ENCODE measurements around the gene RAB7A. TPM values are rescaled to one million over a fixed set of nuclear protein-coding genes. Genes with fewer than 3 reads are reported as not detected.

The RAB7A gene
- total and polyA plus RNA-seq, 2 of the 13 experiments (the other 11 are each of a cell fraction or from before 2014, with no cell fraction given) = 26.5 to 182 TPM

GRCh38 chr3:128680603-128681368, 45.2 kb upstream of the RAB7A start (continued):
- TF ChIP-seq IRX3 (CRISPR knock-in tag; IDR thresholded peaks at IDR 0.05; ENCODE audit: borderline replicate concordance, low read depth) (0 out of 2 replicates have a peak, but pooled peaks have one; percentile 40), HBP1 (CRISPR knock-in tag; IDR thresholded peaks at IDR 0.05; ENCODE audit: low read depth) (peak; percentile 66; the same call in 1 of the 2 replicates), ZNF260 (CRISPR knock-in tag; IDR thresholded peaks at IDR 0.05; ENCODE audit: borderline replicate concordance, low read depth) (no peak), KLF13 (CRISPR knock-in tag; IDR thresholded peaks at IDR 0.05) (0 out of 2 replicates have a peak, but pooled peaks have one; percentile 59), ZNF362 (CRISPR knock-in tag; IDR thresholded peaks at IDR 0.05; ENCODE audit: borderline replicate concordance) (peak; percentile 76; the same call in 1 of the 2 replicates), FOXM1 (CRISPR knock-in tag; IDR thresholded peaks at IDR 0.05) (no peak), KLF11 (CRISPR knock-in tag; IDR thresholded peaks at IDR 0.05) (no peak), AKNA (CRISPR knock-in tag; IDR thresholded peaks at IDR 0.05; ENCODE audit: borderline replicate concordance) (no peak; the same call in 1 of the 2 replicates), ZBTB7B (CRISPR knock-in tag; IDR thresholded peaks at IDR 0.05) (peak; percentile 36; the same call in 1 of the 2 replicates), ZNF589 (CRISPR knock-in tag; conservative IDR thresholded peaks at IDR 0.05) (peak; percentile 75; the same call in 1 of the 2 replicates), PREB (CRISPR knock-in tag; IDR thresholded peaks at IDR 0.05) (no peak), ZNF205 (CRISPR knock-in tag; IDR thresholded peaks at IDR 0.05) (0 out of 2 replicates have a peak, but pooled peaks have one; percentile 30), NRL (CRISPR knock-in tag; IDR thresholded peaks at IDR 0.05; ENCODE audit: borderline replicate concordance) (peak; percentile 94), HDAC1 (CRISPR knock-in tag; IDR thresholded peaks at IDR 0.05) (peak; percentile 97), ZNF776 (CRISPR knock-in tag; IDR thresholded peaks at IDR 0.05) (no peak; the same call in 1 of the 2 replicates), ZNF251 (CRISPR knock-in tag; IDR thresholded peaks at IDR 0.05) (no peak), RAD21 (CRISPR knock-in tag; IDR thresholded peaks at IDR 0.05) (peak; percentile 95), JDP2 (CRISPR knock-in tag; IDR thresholded peaks at IDR 0.05; ENCODE audit: borderline replicate concordance) (no peak; the same call in 1 of the 2 replicates), ZKSCAN8 (CRISPR knock-in tag; IDR thresholded peaks at IDR 0.05; ENCODE audit: borderline replicate concordance) (peak; percentile 72; the same call in 1 of the 2 replicates)
